SIG-M5 treated with dmso at 0.1 percent for 504 hours (cell line): ENCODE measurements around the gene AFAP1L1.
A peak's percentile ranks its signal among the peaks of the same experiment; 100 is the strongest.

Experiments
- DNase-seq: peaks from one replicate; lab custom pipeline; 2025; ENCODE audit not compliant: unreplicated experiment; lab: John Stamatoyannopoulos, UW

The AFAP1L1 gene

GRCh38 chr5:149310947-149311658 lies 39.4 kb downstream of the AFAP1L1 start:
- DNase-seq = no peak

DNA sequence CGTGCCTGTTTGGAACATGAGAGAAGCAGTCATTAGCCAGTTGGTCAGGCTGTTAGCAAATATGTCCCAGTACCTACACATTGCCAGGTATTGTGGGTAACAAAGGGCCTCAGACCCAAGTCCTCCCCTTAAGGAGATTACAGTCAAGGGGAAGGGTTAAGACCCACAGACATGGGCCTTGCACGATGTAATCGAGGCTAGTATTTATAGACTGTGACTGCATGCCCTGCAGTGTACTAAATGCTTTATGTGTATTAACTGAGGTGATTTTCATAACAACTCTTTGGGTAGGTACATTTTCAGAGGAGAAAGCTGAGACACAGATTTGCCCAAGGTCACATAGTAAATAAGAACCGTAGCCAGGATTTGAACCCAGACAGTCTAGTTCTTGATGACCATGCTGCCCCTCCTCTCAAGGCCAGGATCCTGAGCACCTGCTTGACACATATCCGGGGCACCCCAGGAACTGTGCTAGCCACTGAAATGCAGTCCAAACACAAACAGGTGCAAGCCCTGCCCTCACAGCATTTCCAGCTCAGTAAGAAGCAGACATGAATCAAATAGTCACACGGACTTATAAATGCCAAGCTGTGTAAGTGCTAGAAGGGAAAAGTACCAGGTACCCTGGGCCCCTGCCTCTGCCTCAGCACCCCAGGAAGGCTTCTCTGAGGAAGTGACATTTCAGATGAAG lies 41.6 kb downstream of the AFAP1L1 start:
- no peak for DNase-seq

GRCh38 chr5:149314571-149315111 lies 43.0 kb downstream of the AFAP1L1 start:
- DNase-seq = no peak

GRCh38 chr5:149315753-149316152 lies 44.1 kb downstream of the AFAP1L1 start:
- no peak for DNase-seq

GRCh38 chr5:149317281-149318048 lies 45.8 kb downstream of the AFAP1L1 start:
- peak; percentile 57 for DNase-seq

DNA sequence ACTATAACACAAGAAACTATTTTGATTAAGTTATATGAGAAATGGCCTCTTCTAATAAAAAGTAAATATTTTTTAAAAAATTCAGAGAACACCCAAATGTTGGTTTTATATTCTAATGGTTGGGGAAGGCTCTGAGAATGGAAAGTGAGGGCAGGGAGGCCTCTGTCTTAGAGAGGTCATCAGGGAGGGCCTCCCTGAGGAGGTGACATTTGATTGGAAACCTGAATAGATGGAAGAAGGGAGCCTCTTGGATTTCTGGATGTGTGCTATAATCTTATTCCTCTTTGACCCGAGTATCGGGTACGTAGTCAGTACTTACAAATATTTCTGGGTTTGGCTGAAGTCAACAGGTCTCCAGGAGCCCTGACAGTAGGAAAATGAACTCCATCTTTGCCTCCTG lies 47.5 kb downstream of the AFAP1L1 start:
- no peak for DNase-seq

GRCh38 chr5:149320791-149321330 lies 49.2 kb downstream of the AFAP1L1 start:
- peak; percentile 26 for DNase-seq

DNA sequence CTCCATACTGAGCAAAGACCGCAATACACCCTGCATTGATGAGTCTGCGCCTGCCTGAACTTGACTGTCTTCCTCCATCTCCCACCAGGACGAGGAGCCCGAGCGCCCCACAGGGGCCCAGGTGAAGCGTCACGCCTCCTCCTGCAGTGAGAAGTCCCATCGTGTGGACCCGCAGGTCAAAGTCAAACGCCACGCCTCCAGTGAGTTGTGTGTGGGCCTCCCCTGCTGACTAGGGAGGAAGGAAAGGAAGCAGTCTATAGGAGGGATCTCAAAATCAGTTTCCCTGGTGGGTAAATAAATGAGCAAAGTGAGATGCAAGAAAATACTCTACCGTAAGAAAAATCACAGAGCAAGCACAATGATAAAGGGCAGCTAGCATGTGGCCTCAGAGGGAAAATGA lies 50.9 kb downstream of the AFAP1L1 start:
- no peak for DNase-seq

- no peak for DNase-seq
Measured at GRCh38 chr5:149323210-149323609, 51.6 kb downstream of the AFAP1L1 start.

GRCh38 chr5:149323621-149324205 lies 52.1 kb downstream of the AFAP1L1 start:
- no peak for DNase-seq

DNA sequence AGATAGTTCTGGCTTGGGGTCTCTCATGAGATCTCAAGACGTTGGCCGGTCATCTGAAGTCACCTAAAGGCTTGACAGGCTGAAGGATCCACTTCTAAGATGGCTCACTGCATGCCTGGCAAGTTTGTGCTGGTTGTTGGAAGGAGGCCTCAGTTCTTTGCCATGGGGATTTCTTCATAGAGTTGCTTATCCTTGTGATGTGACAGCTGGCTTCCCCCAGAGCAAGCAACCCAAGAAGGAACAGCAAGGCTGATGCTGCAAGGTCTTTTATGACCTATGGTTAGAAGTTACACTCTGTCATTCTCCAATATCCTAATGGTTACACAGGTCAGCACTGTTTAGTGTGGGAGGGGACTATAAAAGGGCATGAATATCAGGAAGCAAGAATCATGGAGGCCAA lies 53.0 kb downstream of the AFAP1L1 start:
- no peak for DNase-seq

DNA sequence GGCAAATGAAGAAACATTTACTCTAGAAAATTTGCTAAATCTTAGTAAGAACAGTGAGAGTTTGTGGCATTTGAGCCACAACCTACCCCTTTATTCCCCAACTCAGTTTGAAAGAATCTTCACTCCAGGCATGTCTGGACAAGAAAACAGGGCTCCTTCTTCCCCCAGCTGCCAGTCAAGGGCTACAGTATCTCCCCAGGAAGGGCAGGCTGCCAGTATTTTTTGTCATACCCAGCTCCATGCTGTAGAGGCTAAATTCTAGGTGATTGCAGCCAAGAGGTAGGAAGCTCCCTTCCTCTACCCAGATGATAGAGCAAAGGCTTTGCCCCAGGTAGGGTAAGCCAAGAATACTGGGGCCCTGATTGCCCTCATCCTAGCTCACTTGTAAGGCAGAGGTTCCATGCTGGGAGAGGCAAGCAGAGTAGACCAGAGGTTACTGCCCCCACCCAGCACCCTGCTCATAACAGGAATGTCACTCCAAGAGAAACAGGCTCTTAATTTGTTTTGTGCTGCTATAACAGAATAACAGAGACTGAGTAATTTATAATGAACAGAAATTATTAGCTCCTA lies 53.6 kb downstream of the AFAP1L1 start:
- DNase-seq = no peak

- DNase-seq = no peak
Measured at GRCh38 chr5:149325894-149326293, 54.2 kb downstream of the AFAP1L1 start.

DNA sequence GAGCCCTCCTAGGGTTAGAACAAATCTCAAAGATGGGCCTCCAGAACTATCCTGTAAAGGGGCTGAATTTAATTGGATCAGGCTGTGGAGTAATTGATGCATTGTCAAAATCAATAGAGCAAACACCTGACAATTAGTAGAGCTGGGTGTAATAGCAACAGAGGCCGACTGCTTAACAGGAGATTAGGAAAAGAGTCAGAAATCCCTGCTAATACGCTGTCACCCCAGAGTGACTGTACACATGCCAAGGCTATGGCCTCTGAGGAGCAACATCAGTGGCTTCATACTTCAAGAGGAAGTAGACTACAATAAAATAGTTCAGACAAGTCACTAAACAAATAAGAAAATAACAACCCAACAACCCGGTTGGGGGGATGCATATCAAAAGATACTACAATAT lies 55.0 kb downstream of the AFAP1L1 start:
- DNase-seq = no peak

GRCh38 chr5:149328177-149328576 lies 56.5 kb downstream of the AFAP1L1 start:
- DNase-seq = no peak

DNA sequence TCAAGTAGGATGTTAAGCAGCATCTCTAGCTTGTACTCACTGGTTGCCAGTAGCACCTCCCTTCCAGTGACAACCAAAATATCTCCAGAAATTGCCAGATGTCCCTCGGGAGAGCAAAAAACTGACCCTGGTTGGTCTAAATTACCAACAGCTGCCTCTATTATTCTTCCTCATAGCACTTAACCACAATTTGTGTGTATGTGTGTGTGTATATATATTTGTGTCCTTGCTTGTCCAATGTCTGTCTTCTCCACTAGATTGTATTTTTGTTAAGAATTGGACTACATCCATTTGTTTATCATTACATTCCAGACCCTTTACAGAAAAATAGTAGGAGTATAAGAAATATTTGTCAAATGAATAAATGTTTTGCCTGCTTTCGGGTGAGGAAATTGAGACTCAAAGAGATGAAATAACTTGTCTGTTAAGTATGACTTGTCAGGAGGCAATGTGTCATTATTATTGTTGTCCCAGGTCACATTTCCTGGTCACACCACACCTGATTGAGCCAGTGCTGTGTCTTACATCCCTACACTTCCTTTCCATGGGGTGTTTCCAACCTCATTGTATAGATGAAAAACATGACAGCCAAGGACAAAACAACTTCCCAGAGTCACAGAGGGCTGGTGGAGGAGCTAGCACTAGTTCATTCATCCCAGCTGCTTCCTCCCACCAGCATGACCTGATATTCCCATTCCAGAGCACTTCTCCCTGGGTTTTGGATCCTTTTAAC lies 62.2 kb downstream of the AFAP1L1 start:
- DNase-seq = no peak

DNA sequence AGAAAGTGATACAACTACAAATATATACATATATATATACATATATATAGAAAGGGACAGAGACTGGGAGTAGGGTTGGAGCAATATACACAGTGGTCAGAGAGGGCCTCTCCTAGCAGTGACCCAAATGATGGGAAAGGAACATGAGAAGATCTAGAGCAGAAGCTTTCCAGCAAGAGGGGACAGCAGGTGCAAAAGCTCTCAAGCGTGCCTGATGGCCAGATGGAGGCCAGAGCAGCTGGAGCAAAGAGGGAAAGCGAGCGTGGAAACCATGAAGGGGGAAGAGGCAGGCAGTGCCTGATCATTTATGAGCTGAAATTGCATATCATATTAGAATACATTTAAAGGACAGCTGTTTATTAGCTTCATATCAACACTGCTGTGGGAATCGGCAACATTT lies 66.1 kb downstream of the AFAP1L1 start:
- no peak for DNase-seq

DNA sequence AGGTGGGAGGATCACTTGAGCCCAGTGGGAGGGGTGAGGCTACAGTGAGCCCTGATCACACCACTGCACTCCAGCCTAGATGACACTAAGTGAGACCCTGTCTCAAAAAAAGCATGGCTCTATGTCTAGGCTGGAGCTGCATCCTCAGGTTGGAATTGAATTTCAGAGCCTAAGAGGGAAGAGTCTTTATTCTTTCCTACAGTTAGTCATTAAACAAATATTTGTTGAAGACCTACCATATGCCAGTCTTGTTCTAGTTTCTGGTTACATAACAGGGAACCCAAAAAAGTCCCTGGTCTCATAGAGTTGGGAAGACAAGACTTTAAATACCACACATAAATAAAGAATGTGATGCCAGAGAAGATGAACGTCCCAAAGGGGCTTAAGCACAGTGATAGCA lies 66.7 kb downstream of the AFAP1L1 start:
- DNase-seq = peak; percentile 21

DNA sequence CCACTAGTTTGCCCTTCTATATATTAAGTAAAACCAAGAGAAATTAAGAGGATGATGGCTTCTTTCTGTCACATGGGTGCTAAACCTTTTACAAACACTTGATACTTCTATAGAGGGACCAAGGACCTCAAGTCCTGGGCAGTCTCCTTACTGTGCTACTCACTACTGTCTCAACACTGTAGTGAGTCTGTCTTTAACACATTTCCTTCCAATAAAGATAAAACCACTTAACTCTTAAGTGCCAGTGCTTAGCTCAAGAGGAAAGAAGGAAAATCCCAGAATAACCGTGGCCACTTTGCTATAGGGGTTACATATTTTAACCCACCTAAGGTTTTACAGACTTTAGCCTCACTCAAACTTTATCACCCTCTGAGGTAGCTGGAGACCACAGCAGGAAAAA lies 69.3 kb downstream of the AFAP1L1 start:
- no peak for DNase-seq

DNA sequence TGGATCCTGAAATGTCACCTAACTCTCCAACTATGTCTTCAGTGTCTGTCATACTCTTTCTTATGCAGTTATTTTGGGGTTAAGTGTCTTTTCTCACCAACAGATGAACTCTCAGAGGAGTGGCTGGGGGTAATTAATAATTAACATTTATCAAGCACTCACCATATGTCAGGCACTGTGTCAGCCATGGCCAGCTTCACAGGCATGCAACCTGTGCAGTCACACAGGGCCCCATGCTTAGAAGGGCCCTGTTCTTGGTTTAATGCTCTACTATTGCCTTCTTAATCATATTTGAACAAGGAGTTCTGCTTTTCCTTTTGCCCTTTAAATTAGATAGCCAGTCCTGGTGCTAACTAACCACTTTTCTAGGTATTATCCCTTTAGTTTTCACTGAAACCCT lies 70.2 kb downstream of the AFAP1L1 start:
- DNase-seq = no peak
